Ascending aorta (tissue), 2 donors: ENCODE data around the gene PCCB. TPM values are rescaled to one million over a fixed set of nuclear protein-coding genes. Genes with fewer than 3 reads are reported as not detected.
A peak's percentile ranks its signal among the peaks of the same experiment; 100 is the strongest.

Experiments used
- DNase-seq, 2 donors: peaks; one replicate each; pipeline ENCODE4 v3.0.0-alpha.2; 2019; ENCODE audit warnings: low spot score in 2 of 2
- H3K27ac ChIP-seq, 2 donors: fragments of 200-600 bp; sonication (generic); one replicate each; pipeline ENCODE4 v1.5.1; 2016 to 2017; ENCODE audit warnings: mild to moderate bottlenecking in 1 of 2
- H3K27me3 ChIP-seq: fragments of 200-600 bp; sonication (generic); one replicate; pipeline ENCODE4 v1.5.1; 2017
- H3K36me3 ChIP-seq, 2 donors: fragments of 200-600 bp; sonication (generic); one replicate each; pipeline ENCODE4 v1.5.1; 2016
- H3K4me1 ChIP-seq, 2 donors: fragments of 200-600 bp; sonication (generic); one replicate each; pipeline ENCODE4 v1.5.1; 2016 to 2017; ENCODE audit warnings: mild to moderate bottlenecking in 1 of 2
- H3K4me3 ChIP-seq, 2 donors: fragments of 200-600 bp; sonication (generic); one replicate each; pipeline ENCODE4 v1.5.1; 2016 to 2017; ENCODE audit warnings: mild to moderate bottlenecking in 1 of 2
- H3K9me3 ChIP-seq, 2 donors: fragments of 200-600 bp; sonication (generic); one replicate each; pipeline ENCODE4 v1.5.1; 2016
- intact Hi-C: fragments of 100-400 bp; cut with DNase I; formaldehyde crosslinking; loops from one replicate; pipeline ENCODE4 v1.15.1; 2023
- total RNA-seq: library from RNA; depleted of rRNA; stranded (reverse); fragments of >200 nt; gene quantifications from one replicate; pipeline ENCODE4 v1.1.0, GENCODE V29; 2016
- TF ChIP-seq, protein P1 (sequence below), 3 experiments: fragments of 200-600 bp in 2 of 3; fragments of 450-650 bp in 1 of 3; sonication (generic) in 2 of 3; IDR thresholded peaks; one replicate each; pipeline ENCODE4 v1.5.1; 2016 to 2019; ENCODE audit warnings: antibody characterized with exemption in 3 of 3, mild to moderate bottlenecking in 1 of 3, moderate library complexity in 1 of 3

Gene PCCB
- total RNA-seq, 1 donor from 2014 or later, result 114 TPM

DNA sequence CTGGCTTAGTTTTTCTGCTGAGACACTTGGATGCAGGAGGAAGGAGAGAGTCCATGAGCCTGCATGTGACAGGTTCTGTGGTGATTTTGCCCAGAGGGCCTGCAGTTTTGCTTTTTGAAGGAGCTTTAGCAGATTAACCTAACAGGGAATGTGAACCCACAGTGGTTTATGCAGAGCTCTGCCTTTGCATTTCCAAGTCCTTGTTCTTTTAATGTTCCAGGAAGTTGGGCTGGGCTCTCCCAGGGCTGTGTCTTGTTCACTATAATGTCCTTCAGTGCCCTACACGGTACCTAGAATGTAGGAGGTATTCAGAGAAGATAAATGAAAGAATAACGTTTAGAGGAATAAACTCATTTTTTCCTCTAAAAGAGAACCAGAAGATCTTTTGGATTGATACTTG, 50.3 kb downstream of the PCCB start:
- intact Hi-C loops, result no loop called here
- H3K9me3 ChIP-seq, result no peaks in the 10 kb centered on the region
- H3K27me3 ChIP-seq, result no peaks in the 10 kb centered on the region
- peaks cover 25 to 33% of the 10 kb centered on the region in 2 donors for H3K36me3 ChIP-seq
- TF ChIP-seq, protein P1, sequence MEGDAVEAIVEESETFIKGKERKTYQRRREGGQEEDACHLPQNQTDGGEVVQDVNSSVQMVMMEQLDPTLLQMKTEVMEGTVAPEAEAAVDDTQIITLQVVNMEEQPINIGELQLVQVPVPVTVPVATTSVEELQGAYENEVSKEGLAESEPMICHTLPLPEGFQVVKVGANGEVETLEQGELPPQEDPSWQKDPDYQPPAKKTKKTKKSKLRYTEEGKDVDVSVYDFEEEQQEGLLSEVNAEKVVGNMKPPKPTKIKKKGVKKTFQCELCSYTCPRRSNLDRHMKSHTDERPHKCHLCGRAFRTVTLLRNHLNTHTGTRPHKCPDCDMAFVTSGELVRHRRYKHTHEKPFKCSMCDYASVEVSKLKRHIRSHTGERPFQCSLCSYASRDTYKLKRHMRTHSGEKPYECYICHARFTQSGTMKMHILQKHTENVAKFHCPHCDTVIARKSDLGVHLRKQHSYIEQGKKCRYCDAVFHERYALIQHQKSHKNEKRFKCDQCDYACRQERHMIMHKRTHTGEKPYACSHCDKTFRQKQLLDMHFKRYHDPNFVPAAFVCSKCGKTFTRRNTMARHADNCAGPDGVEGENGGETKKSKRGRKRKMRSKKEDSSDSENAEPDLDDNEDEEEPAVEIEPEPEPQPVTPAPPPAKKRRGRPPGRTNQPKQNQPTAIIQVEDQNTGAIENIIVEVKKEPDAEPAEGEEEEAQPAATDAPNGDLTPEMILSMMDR (IDR thresholded peaks at IDR 0.05), result no peak
- no peak overlapping the region for H3K27ac ChIP-seq
- H3K4me1 ChIP-seq, result no peaks in the 10 kb centered on the region
- no peak for DNase-seq
- H3K4me3 ChIP-seq, result no peak overlapping the region

DNA sequence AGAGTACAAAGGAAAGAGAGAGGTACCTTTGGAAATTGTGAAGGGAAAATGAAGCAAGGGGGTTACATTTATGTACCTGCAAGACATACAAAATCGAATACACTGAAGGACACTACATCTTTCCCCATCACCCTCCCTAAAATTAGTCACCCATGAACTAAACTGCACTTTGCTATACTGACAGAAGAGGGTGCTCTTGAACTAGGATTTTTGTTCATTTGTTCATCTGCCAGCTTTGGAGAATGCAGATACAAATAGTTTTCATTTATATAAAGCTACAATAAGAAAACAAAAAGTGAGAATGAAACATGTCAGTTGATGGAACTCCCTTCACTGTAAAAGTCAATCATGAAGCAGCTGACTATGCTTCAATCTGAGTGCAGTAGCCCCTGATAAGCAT, 55.7 kb downstream of the PCCB start:
- no peak overlapping the region for H3K4me3 ChIP-seq
- H3K4me1 ChIP-seq, result no peaks in the 10 kb centered on the region
- peaks cover 9 to 10% of the 10 kb centered on the region in 2 donors for H3K36me3 ChIP-seq
- intact Hi-C loops, result loop anchor here (5.0 kb wide), 1 partner anchor 706 kb away; no protein-coding TSS in a partner anchor
- TF ChIP-seq, protein P1 (IDR thresholded peaks at IDR 0.05), result peak in 1 of 3 experiments; percentile 21
- H3K9me3 ChIP-seq, result no peaks in the 10 kb centered on the region
- no peaks in the 10 kb centered on the region for H3K27me3 ChIP-seq
- H3K27ac ChIP-seq, result no peak overlapping the region
- no peak for DNase-seq

DNA sequence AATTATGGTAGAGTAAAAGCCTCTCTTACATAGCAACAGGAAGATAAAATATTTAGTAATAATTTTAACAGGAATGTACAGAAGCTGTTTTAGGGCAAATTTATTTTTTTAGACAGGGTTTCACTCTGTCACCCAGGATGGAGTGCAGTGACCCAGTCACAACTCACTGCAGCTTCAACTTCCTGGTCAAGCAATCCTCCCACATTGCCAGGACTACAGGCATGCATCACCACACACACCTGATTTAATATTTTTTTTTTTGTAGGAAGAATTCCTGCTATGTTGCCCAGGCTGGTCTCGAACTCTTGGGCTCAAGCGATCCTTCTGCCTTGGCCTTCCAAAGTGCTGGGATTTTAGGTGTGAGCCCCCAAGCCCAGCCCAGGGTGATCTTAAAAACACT, 61.1 kb downstream of the PCCB start:
- H3K36me3 ChIP-seq, result no peaks in the 10 kb centered on the region
- TF ChIP-seq, protein P1 (IDR thresholded peaks at IDR 0.05), result no peak
- H3K9me3 ChIP-seq, result no peaks in the 10 kb centered on the region
- no peaks in the 10 kb centered on the region for H3K4me1 ChIP-seq
- H3K27ac ChIP-seq, result no peak overlapping the region
- DNase-seq, result no peak
- no peak overlapping the region for H3K4me3 ChIP-seq
- intact Hi-C loops, result no loop called here
- H3K27me3 ChIP-seq, result no peaks in the 10 kb centered on the region

DNA sequence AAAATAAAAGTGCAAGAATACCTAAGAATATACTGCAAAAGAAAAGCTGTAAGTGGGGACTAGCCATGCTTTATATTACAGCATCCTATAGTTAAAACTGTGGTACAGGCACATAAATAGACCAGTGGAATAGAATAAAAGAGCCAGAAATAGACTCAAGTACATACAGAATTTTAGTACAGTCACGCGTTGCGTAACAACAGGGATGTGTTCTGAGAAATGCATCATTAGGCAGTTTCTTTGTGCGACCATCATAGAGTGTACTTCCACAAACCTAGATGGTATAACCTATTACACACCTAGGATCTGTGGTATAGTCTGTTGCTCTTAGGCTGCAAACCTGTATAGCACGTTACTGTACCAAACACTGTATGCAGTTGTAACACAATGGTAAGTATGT, 61.8 kb downstream of the PCCB start:
- Histone ChIP-seq H3K4me1 (no peaks in the 10 kb centered on the region), H3K36me3 (no peaks in the 10 kb centered on the region), H3K27me3 (no peaks in the 10 kb centered on the region), H3K4me3 (no peak overlapping the region), H3K9me3 (no peaks in the 10 kb centered on the region), H3K27ac (no peak overlapping the region)
- intact Hi-C loops, result no loop called here
- DNase-seq, result no peak
- TF ChIP-seq, protein P1 (IDR thresholded peaks at IDR 0.05), result no peak

DNA sequence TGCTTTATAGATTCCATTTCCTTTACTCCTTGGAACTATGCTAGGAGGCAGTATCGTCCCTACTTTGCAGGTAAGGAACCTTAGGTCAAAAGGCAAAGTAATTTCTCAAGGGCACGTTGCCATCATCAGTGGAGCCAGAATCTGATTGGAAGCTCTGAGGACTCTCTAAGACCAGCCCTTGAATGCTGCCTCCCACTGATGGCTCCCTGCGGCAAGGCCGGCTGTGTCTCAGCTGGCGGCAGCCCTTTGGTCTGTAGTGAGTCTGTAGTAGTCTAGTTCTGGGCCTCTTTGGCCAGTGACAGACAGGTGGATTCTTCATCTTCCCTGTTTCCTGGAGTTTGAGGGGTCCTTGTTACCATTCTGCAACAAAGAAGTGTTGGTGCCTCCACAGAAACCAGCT, 76.2 kb downstream of the PCCB start:
- no peak for DNase-seq
- H3K4me1 ChIP-seq, result no peaks in the 10 kb centered on the region
- TF ChIP-seq, protein P1 (IDR thresholded peaks at IDR 0.05), result no peak
- no peak overlapping the region for H3K4me3 ChIP-seq
- H3K9me3 ChIP-seq, result peaks cover 13 to 27% of the 10 kb centered on the region in 2 donors
- H3K27me3 ChIP-seq, result no peaks in the 10 kb centered on the region
- intact Hi-C loops, result no loop called here
- peaks cover 13 to 51% of the 10 kb centered on the region in 2 donors for H3K36me3 ChIP-seq
- no peak overlapping the region for H3K27ac ChIP-seq

DNA sequence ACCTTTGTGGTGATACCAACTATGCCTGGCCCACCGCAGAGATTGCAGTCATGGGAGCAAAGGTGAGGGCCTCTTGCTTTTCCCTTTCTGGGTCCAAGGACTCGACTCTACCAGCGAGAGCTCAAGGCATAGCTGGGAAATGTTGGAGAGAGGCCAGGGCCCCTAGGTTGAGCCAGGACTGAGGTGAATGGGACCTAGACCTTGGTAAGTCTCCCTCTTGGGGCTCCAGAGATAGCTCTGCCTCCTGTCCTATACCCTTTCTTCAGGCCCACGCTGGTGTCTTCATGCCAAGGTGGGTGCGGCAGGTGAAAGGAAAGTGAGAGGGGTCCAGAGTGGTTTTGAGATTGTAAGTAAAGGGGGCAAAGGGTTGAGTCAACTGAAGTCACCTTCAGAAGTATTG, 77.5 kb downstream of the PCCB start:
- Histone ChIP-seq H3K36me3 (peaks cover 13 to 48% of the 10 kb centered on the region in 2 donors), H3K9me3 (peaks cover 9 to 13% of the 10 kb centered on the region in 2 donors)
- no peak for DNase-seq

More for the DNA sequence above, 77.5 kb downstream of the PCCB start:
- TF ChIP-seq, protein P1 (IDR thresholded peaks at IDR 0.05), result no peak
- no peak overlapping the region for H3K27ac ChIP-seq
- no peak overlapping the region for H3K4me3 ChIP-seq
- intact Hi-C loops, result no loop called here
- no peaks in the 10 kb centered on the region for H3K4me1 ChIP-seq
- H3K27me3 ChIP-seq, result no peaks in the 10 kb centered on the region
